HG02759 (cell line): Measurements from ENCODE around the gene FBXW4.
"Not testable (repeated sequence)": the region's sequence is repeated elsewhere in the genome, so short reads cannot be mapped to it uniquely, and the experiment has no call there.

Experiments used
- ATAC-seq: cut with Tn5 transposase; IDR thresholded peaks from one replicate; pipeline ENCODE4 v1.9.1; 2021; ENCODE audit warnings: mild to moderate bottlenecking, moderate library complexity; ENCODE audit not compliant: unreplicated experiment

Gene FBXW4

GRCh38 chr10:101618871-101619270, 76.1 kb downstream of the FBXW4 start:
- ATAC-seq = no peak

DNA sequence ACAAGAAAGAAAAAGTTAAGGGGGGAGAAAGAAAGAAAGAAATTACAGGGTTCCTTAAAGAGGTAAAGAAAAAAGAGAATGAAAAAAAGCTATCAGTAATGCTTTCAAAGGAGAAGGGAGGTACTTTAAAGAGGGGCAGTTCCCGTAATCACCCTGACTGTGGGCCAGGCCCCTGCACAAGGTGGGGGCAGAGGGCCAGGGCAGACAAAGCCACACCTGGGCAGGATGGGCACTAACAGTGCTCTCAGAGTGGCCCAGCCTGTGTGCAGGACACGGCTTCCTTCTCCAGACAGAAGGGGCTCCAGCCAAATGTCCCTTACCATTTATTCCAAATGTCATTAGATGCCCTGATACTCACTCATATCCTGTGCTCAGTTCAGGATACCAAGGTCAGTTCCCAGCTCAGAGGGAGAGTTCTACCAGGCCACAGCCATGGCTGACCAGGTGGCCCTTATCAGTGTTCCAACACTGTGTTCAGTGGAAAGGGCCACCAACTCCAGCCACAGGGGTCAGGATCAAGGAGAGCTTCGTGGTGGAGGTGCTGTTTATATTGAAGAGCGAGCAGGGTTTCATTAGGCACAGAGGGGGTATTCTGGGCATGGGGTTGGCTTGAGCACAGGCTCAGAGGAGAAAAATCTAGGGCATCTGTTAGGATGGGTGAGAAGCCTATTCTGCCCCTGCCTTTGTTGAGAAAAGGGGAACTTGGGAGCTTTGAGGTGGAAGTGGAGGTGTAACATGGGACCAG, 77.0 kb downstream of the FBXW4 start:
- ATAC-seq = no peak

GRCh38 chr10:101617102-101617823, 77.7 kb downstream of the FBXW4 start:
- ATAC-seq = no peak

DNA sequence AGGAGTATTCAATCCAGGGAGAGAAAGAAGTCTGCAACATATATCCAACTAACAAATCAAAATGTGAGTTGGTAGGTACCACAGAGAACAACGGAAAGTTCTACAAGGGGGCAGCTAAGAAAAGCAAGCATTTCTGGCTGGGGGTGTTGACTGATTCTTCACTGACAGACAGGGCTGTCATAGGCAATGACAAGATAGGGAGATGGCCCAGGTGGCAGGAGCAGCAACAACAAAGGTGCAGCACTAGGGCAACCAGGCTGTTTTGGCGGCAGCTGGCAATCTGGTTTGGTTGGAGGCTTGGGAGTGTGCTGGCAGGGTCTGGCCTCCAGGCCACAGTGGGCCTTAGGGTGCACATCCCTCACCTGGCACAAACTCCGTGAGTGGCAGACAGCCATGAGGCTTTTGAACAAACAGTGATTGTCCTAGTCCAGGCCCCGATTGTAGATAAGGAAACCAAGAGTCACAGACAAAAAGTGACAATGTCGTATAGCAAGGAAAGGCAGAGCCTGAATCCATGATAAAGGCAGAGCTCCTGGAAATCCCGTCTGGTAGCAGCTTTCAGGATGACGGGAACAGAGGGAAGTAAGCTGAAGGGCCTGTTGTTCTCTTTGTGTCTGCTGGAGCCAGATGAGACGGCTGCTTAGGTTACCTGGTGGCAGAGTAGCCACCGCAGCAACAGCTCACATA, 78.4 kb downstream of the FBXW4 start:
- no peak for ATAC-seq

- no peak for ATAC-seq
Measured at GRCh38 chr10:101615525-101616116, 79.3 kb downstream of the FBXW4 start.

DNA sequence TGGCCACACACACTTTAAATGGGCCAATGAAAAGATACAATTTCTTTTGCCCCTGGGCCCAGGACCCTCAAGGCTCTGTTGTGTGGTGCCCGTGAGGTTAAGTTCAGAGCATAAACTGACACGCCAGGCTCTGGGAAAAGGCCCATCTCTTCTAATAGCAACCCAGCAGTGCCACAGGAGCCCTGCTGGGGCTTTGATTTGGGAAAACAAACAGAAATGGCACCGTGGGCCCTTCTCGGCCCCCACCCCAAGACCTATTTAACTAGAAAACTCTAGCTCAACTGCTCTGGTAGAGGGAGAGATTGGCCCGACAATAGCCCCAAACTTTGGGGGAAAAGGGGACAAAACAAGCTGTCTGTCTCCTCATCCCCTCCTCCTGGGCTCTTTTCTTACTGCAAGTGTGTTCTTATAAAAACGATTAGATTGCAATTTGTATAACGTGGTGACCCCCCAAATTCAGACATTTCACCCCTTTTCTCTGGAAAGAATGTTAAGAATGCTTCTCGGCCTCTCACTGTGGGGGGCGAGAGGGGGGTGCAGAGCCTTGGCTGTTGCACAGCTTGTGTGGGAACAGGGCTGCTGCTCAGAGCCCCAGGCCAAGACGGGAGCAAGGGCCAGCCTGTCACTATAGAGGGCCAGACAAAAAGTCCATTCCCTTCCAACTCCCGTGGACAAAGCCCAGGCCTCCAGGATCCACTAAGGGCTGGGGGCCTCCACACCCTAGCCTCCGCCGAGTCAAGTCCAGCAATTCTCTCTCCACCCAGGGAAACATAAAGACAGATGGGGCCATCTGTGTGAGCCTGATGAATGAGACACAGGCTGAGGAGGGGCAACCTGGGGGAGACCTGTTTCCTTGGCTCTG, 80.1 kb downstream of the FBXW4 start:
- ATAC-seq = no peak

- ATAC-seq = no peak
Measured at GRCh38 chr10:101613646-101614045, 81.3 kb downstream of the FBXW4 start.

GRCh38 chr10:101612872-101613271, 82.1 kb downstream of the FBXW4 start:
- no peak for ATAC-seq

DNA sequence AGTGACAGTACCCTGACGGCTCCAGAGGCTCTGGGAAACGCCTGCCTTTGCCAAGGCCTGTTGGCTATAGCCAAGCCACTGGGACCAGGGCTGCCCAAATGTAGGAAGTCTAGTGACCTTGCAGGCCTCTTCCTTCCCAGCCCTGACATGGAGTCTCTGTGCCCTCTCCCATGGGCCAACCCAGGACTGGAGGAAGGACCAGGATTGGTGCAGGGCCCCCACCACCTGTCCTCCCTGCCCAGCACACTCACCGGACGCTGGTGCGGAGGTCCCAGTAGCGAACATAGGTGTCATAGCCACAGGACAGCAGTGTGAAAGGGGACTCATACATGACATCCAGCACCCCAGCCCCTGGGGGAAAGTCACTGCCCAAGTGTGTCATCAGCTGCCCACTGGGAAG, 82.9 kb downstream of the FBXW4 start:
- no peak for ATAC-seq

- no peak for ATAC-seq
Measured at GRCh38 chr10:101611096-101611905, 83.7 kb downstream of the FBXW4 start.

DNA sequence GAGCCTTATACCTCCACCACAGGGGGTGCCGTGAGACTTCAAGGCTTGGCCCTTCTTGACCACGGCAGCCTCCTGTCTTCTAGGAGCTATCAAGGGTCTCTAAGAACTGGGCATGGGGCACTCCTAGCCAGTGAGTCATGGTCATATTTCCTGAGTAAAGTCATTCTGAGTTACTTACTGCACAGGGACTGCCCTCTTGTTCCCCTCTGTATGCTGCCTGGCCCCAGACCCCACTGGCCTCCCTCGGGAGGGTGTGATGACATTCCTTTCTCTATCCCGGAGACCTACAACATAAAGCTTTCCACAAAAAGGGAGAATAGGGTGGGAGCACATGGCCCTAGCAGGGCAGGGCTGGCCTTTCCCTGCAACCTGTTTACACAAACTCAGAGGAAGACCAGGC, 85.5 kb downstream of the FBXW4 start:
- ATAC-seq = no peak

- ATAC-seq = no peak
Measured at GRCh38 chr10:101607124-101607523, 87.8 kb downstream of the FBXW4 start.

GRCh38 chr10:101602761-101603398, 92.1 kb downstream of the FBXW4 start:
- no peak for ATAC-seq

DNA sequence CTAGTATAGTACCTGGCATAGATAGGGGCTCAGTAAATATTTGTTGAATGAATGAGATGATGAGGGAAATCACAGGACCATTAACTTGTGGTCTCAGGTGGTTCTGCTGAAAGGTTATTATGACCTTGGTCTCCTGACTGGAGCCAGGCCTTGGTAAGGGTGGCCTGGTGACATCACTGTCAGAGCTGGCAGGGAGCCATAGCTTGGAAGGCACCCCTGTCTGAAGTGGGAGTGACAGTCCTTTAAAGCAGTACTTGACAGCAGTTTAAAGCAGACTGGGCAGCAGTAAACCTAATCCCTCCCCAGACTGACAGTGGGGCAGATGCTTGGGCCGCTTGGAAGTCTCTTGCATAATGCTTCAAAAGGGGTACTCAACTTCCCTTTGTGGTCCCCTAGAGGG, 93.4 kb downstream of the FBXW4 start:
- ATAC-seq = no peak

DNA sequence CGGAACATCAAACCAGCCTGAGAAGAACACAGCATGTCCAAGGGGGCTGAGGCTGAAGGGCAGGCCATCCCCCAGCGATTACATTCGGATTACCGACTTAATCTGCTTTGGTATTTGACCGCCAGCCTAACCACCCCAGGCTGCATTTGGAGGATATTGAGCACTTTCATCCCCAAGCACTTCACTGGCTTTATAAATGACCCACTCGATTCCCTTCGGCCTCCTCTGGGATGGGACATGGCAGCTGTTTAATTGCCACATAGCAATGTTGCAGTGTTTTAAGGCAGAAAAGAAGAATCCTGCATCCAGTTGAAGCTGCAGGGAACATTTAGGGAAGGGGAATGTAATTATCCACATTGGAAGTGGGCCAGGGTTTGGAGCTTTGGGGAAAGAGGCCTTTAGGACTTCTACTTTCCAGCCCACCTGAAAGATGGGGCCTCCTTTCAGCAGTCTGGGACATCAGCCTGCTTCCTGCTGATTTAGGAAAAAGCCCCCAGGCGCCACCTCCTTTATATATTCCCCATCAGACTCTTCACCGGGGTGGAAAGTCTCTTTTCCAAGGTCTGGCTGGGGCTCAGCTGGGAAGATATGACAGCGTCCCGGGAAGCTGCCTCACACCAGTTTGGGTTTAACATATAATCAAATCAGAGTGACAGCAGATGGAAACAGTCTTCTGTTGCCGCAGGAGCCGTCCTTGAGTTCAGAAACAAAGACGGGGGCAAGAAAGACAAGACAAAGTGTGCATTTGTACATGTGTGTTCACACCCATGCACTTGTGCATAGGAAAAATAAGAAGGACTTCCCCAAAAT, 97.7 kb downstream of the FBXW4 start:
- ATAC-seq = no peak

GRCh38 chr10:101595591-101596433, 99.2 kb downstream of the FBXW4 start:
- ATAC-seq = no peak

GRCh38 chr10:101593331-101593730, 101.6 kb downstream of the FBXW4 start:
- not testable (repeated sequence) for ATAC-seq

- ATAC-seq = no peak
Measured at GRCh38 chr10:101588879-101589278, 106.1 kb downstream of the FBXW4 start.
